Peyer's patch (tissue), 4 donors: Measurements from ENCODE around the gene SIPA1L3. TPM values are rescaled to one million over a fixed set of nuclear protein-coding genes. Genes with fewer than 3 reads are reported as not detected.

Experiments used
- DNase-seq, 3 donors: peaks; one replicate each; pipeline ENCODE4 v3.0.0-alpha.2; 2017 to 2019
- H3K27ac ChIP-seq, 4 donors: fragments of 200-600 bp; sonication (generic); one replicate each; pipeline ENCODE4 v1.5.1; 2016 to 2019
- H3K27me3 ChIP-seq, 2 donors: fragments of 200-600 bp; sonication (generic); one replicate each; pipeline ENCODE4 v1.5.1; 2019
- H3K36me3 ChIP-seq, 3 donors: fragments of 200-600 bp; sonication (generic); one replicate each; pipeline ENCODE4 v1.5.1; 2016 to 2019
- H3K4me1 ChIP-seq, 4 donors: fragments of 200-600 bp; sonication (generic); one replicate each; pipeline ENCODE4 v1.5.1; 2016 to 2019
- H3K4me3 ChIP-seq, 4 donors: fragments of 200-600 bp; sonication (generic); 1 replicate in 3 of 4; 2 replicates in 1 of 4; pipeline ENCODE4 v1.5.1; 2016 to 2019; ENCODE audit warnings: mild to moderate bottlenecking in 1 of 4
- H3K9me3 ChIP-seq, 4 donors: fragments of 200-600 bp; sonication (generic); one replicate each; pipeline ENCODE4 v1.5.1; 2016 to 2019; ENCODE audit warnings: mild to moderate bottlenecking in 1 of 4
- POLR2A ChIP-seq, 2 donors: fragments of 450-650 bp; IDR thresholded peaks; one replicate each; pipeline ENCODE4 v1.5.1; 2017; ENCODE audit warnings: antibody characterized with exemption in 2 of 2, mild to moderate bottlenecking in 2 of 2, moderate library complexity in 2 of 2
- total RNA-seq, 4 donors: library from RNA; depleted of rRNA; stranded (reverse); fragments of >200 nt; gene quantifications; one replicate each; pipeline ENCODE4 v1.1.0, GENCODE V29; 2016
- TF ChIP-seq, protein P1 (sequence below), 6 experiments: fragments of 450-650 bp in 4 of 6; fragments of 200-600 bp in 2 of 6; sonication (generic) in 1 of 6; IDR thresholded peaks; one replicate each; pipeline ENCODE4 v1.5.1; 2017 to 2019; ENCODE audit warnings: antibody characterized with exemption in 6 of 6, mild to moderate bottlenecking in 3 of 6, moderate library complexity in 1 of 6

SIPA1L3 gene
- total RNA-seq, 4 donors from 2014 or later, result 63.5 to 304 (median 264) TPM

DNA sequence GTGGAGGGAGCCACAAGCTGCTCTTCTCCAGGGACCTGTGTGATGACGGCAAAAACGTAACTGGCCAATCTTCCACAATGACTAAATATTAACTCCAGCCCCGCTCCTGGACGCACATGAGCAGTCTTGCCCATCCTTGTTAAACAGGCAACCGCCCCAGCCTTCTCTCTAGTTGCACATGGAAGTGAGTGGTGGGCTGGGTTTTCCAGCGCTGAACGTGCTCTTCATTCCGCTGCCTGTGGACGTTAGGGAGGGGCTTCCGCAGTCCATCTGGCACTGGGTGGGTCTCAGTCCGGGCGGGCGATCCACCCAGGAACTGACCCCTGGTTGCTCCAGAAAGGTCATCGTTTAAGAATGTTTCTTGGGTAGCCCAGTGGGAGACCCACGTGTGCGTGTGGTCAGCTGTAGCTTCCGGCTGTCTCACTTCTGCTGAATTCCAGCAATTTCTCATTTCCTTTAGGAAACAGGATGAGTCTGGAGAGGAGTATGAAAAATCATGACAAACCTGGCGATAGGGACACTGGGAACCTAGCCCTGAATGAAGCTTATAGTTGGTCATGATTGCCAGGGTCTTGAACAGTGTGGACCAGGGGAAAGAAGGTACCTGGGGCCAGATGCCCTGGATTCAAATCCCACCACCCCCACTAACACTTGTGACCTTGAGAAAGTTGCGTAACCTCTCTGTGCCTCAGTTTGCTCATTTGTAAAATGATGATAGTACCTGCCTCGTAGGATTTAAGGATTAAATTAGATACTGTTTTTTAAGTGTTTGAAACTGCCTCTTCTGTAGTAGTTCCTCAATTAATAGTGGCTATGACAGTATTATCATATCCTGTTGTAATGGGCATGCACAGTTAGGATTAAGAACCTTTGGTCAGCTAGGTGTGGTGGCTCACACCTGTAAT is 92.6 kb downstream of the SIPA1L3 start:
- no peak overlapping the region for H3K27ac ChIP-seq
- no peak for DNase-seq
- H3K27me3 ChIP-seq, result no peaks in the 10 kb centered on the region
- no peak for TF ChIP-seq POLR2A (IDR thresholded peaks at IDR 0.05)
- TF ChIP-seq, protein P1, sequence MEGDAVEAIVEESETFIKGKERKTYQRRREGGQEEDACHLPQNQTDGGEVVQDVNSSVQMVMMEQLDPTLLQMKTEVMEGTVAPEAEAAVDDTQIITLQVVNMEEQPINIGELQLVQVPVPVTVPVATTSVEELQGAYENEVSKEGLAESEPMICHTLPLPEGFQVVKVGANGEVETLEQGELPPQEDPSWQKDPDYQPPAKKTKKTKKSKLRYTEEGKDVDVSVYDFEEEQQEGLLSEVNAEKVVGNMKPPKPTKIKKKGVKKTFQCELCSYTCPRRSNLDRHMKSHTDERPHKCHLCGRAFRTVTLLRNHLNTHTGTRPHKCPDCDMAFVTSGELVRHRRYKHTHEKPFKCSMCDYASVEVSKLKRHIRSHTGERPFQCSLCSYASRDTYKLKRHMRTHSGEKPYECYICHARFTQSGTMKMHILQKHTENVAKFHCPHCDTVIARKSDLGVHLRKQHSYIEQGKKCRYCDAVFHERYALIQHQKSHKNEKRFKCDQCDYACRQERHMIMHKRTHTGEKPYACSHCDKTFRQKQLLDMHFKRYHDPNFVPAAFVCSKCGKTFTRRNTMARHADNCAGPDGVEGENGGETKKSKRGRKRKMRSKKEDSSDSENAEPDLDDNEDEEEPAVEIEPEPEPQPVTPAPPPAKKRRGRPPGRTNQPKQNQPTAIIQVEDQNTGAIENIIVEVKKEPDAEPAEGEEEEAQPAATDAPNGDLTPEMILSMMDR (IDR thresholded peaks at IDR 0.05), result no peak
- peaks cover 0 to 19% (median 4%) of the 10 kb centered on the region in 4 donors for H3K4me1 ChIP-seq
- H3K4me3 ChIP-seq, result no peak overlapping the region
- H3K9me3 ChIP-seq, result no peaks in the 10 kb centered on the region
- H3K36me3 ChIP-seq, result no peaks in the 10 kb centered on the region

- Histone ChIP-seq H3K4me3 (no peak overlapping the region), H3K36me3 (no peaks in the 10 kb centered on the region), H3K27me3 (no peaks in the 10 kb centered on the region), H3K9me3 (no peaks in the 10 kb centered on the region), H3K27ac (no peak overlapping the region), H3K4me1 (peaks cover 0 to 26% (median 11%) of the 10 kb centered on the region in 4 donors)
- DNase-seq, result no peak
- TF ChIP-seq, protein P1 (IDR thresholded peaks at IDR 0.05), result no peak
- no peak for TF ChIP-seq POLR2A (IDR thresholded peaks at IDR 0.05)
Observed at GRCh38 chr19:38001158-38001781, 94.3 kb downstream of the SIPA1L3 start.

- Histone ChIP-seq H3K4me3 (peak overlapping the region; percentile 1 to 36 (median 34)), H3K36me3 (peaks cover 0 to 4% (median 0%) of the 10 kb centered on the region in 3 donors), H3K9me3 (no peaks in the 10 kb centered on the region), H3K27me3 (no peaks in the 10 kb centered on the region), H3K27ac (peak overlapping the region; percentile 72 to 77 (median 74)), H3K4me1 (peaks cover 0 to 26% (median 11%) of the 10 kb centered on the region in 4 donors)
- TF ChIP-seq, protein P1 (IDR thresholded peaks at IDR 0.05), result no peak
- TF ChIP-seq POLR2A (IDR thresholded peaks at IDR 0.05), result no peak
- DNase-seq, result peak in 2 of 3 donors; percentile 50 to 72
Observed at GRCh38 chr19:38003438-38004185, 96.6 kb downstream of the SIPA1L3 start.

DNA sequence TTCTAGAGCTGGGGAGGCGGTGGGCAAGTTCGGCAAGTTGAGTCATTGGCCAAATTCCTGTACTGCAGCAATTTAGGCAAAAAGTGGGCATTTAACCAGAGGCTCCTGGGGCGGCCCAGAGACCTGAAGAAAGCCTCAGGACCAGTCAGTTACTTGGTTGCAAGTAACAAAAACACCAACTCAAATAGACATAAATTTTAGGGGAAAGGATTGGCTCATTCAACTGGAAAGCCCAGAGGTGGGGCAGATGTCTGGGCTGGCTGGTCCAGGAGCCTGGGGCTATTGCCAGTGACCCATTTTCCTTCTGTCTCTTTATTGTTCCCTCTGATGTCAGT is 97.1 kb downstream of the SIPA1L3 start:
- Histone ChIP-seq H3K27me3 (no peaks in the 10 kb centered on the region), H3K4me1 (peaks cover 0 to 26% (median 11%) of the 10 kb centered on the region in 4 donors), H3K27ac (peak overlapping the region; percentile 72 to 77 (median 74)), H3K4me3 (peak overlapping the region; percentile 1 to 35 (median 32)), H3K9me3 (no peaks in the 10 kb centered on the region), H3K36me3 (peaks cover 0 to 6% (median 0%) of the 10 kb centered on the region in 3 donors)
- no peak for DNase-seq
- TF ChIP-seq POLR2A (IDR thresholded peaks at IDR 0.05), result no peak
- TF ChIP-seq, protein P1 (IDR thresholded peaks at IDR 0.05), result no peak

- TF ChIP-seq, protein P1 (IDR thresholded peaks at IDR 0.05), result no peak
- TF ChIP-seq POLR2A (IDR thresholded peaks at IDR 0.05), result no peak
- Histone ChIP-seq H3K36me3 (peaks cover 0 to 6% (median 0%) of the 10 kb centered on the region in 3 donors), H3K4me3 (peak overlapping the region; percentile 1 to 35 (median 32)), H3K27me3 (no peaks in the 10 kb centered on the region), H3K9me3 (no peaks in the 10 kb centered on the region), H3K27ac (peak overlapping the region; percentile 72 to 77 (median 74)), H3K4me1 (peaks cover 0 to 26% (median 11%) of the 10 kb centered on the region in 4 donors)
- peak in 2 of 3 donors; percentile 78 to 83 for DNase-seq
Observed at GRCh38 chr19:38004521-38005223, 97.7 kb downstream of the SIPA1L3 start.
